ENCODE results near the gene MLXIP.

- TF ChIP-seq EZH2 (IDR thresholded peaks at IDR 0.05) (no peak), POLR2AphosphoS5 (IDR thresholded peaks at IDR 0.05; ENCODE audit: borderline replicate concordance, low read depth, low read length) (no peak)
Measured at GRCh38 chr12:122152754-122153153, 74.2 kb downstream of the MLXIP start.

All from SK-N-MC (cell line).